Liver (tissue), 9 donors: Measurements from ENCODE around the gene IP6K2. TPM values are rescaled to one million over a fixed set of nuclear protein-coding genes. Genes with fewer than 3 reads are reported as not detected.

Experiments used
- DNase-seq: peaks from one replicate; pipeline ENCODE4 v3.0.0-alpha.2; 2017; ENCODE audit warnings: low spot score
- H3K27ac ChIP-seq, 2 donors: one replicate each; pipeline ENCODE4 v1.7.0; 2013; ENCODE audit warnings: inconsistent platforms in 2 of 2, low read length in 2 of 2, control low read depth in 1 of 2, low read depth in 1 of 2, mild to moderate bottlenecking in 1 of 2
- H3K27me3 ChIP-seq, 4 donors: one replicate each; pipeline versions ENCODE4 v1.6.1 to v1.7.0; 2013; ENCODE audit warnings: low read length in 3 of 4, inconsistent platforms in 1 of 4, mild to moderate bottlenecking in 1 of 4, moderate library complexity in 1 of 4; ENCODE audit not compliant: control insufficient read depth in 4 of 4, insufficient read depth in 4 of 4
- H3K36me3 ChIP-seq, 4 donors: one replicate each; pipeline versions ENCODE4 v1.6.1 to v1.7.0; 2013; ENCODE audit warnings: low read length in 3 of 4, mild to moderate bottlenecking in 3 of 4, low read depth in 1 of 4, moderate library complexity in 1 of 4; ENCODE audit not compliant: control insufficient read depth in 4 of 4, insufficient read depth in 3 of 4
- H3K4me1 ChIP-seq, 4 donors: one replicate each; pipeline versions ENCODE4 v1.6.1 to v1.7.0; 2013; ENCODE audit warnings: low read length in 3 of 4, mild to moderate bottlenecking in 3 of 4, moderate library complexity in 1 of 4; ENCODE audit not compliant: control insufficient read depth in 4 of 4, insufficient read depth in 4 of 4
- H3K4me3 ChIP-seq, 3 donors: one replicate each; pipeline versions ENCODE4 v1.6.1 to v1.7.0; 2013; ENCODE audit warnings: low read length in 3 of 3, control low read depth in 1 of 3, low read depth in 1 of 3, mild to moderate bottlenecking in 1 of 3
- H3K9ac ChIP-seq, 2 donors: one replicate each; pipeline ENCODE4 v1.7.0; 2013; ENCODE audit warnings: low read length in 2 of 2, mild to moderate bottlenecking in 2 of 2, moderate library complexity in 2 of 2, control low read depth in 1 of 2, low read depth in 1 of 2
- H3K9me3 ChIP-seq, 4 donors: one replicate each; pipeline versions ENCODE4 v1.6.1 to v1.7.0; 2013; ENCODE audit warnings: low read length in 3 of 4; ENCODE audit not compliant: control insufficient read depth in 4 of 4
- EGR1 ChIP-seq, 2 donors: IDR thresholded peaks; 2 replicates each; pipeline ENCODE4 v1.6.1; 2016 to 2018; ENCODE audit warnings: antibody characterized with exemption in 2 of 2, low read depth in 2 of 2
- FOXA1 ChIP-seq: IDR thresholded peaks from 2 replicates; pipeline ENCODE4 v1.6.1; 2016; ENCODE audit warnings: antibody characterized with exemption
- GABPA ChIP-seq, 2 donors: IDR thresholded peaks in 1 of 2; conservative IDR thresholded peaks in 1 of 2; 2 replicates each; pipeline ENCODE4 v1.6.1; 2016; ENCODE audit warnings: antibody characterized with exemption in 2 of 2, mild to moderate bottlenecking in 1 of 2, moderate library complexity in 1 of 2
- HNF4A ChIP-seq, 2 donors: conservative IDR thresholded peaks; 2 replicates each; pipeline ENCODE4 v1.6.1; 2016; ENCODE audit warnings: antibody characterized with exemption in 2 of 2, mild to moderate bottlenecking in 2 of 2
- HNF4G ChIP-seq: IDR thresholded peaks from 2 replicates; pipeline ENCODE4 v1.6.1; 2016; ENCODE audit warnings: antibody characterized with exemption
- JUND ChIP-seq, 2 donors: IDR thresholded peaks; 2 replicates each; pipeline ENCODE4 v1.6.1; 2016; ENCODE audit warnings: antibody characterized with exemption in 2 of 2
- NR2F2 ChIP-seq: IDR thresholded peaks from 2 replicates; pipeline ENCODE4 v1.6.1; 2016; ENCODE audit warnings: antibody characterized with exemption
- SP1 ChIP-seq: IDR thresholded peaks from 2 replicates; pipeline ENCODE4 v1.6.1; 2018; ENCODE audit warnings: antibody characterized with exemption, mild to moderate bottlenecking
- YY1 ChIP-seq: IDR thresholded peaks from 2 replicates; pipeline ENCODE4 v1.6.1; 2016; ENCODE audit warnings: antibody characterized with exemption, mild to moderate bottlenecking
- WGBS: extraction: QIAGEN DNeasy Blood & Tissue Kit; methylation state at CpG from one replicate; pipeline ENCODE4 v1.1.7; 2013; 5-methylcytosine and 5-hydroxymethylcytosine counted together
- polyA plus RNA-seq, 2 donors: library from polyadenylated mRNA; stranded (reverse) in 1 of 2; unstranded in 1 of 2; fragments of 200-250 nt in 1 of 2; fragments of >200 nt in 1 of 2; fragmentation: Nextera tagmentation in 1 of 2; extraction: Ambion mirVana in 1 of 2; gene quantifications; one replicate each; pipeline versions ENCODE4 v1.2.1 to v1.2.3, GENCODE V29; 2013 to 2015
- total RNA-seq, 2 donors: library from RNA; depleted of rRNA; stranded (reverse); fragments of >200 nt; gene quantifications; one replicate each; pipeline ENCODE4 v1.2.3, GENCODE V29; 2014
- TF ChIP-seq, protein P1 (sequence below): IDR thresholded peaks from 2 replicates; pipeline ENCODE4 v1.6.1; 2016; ENCODE audit warnings: antibody characterized with exemption
- TF ChIP-seq, protein P2 (sequence below): IDR thresholded peaks from 2 replicates; pipeline ENCODE4 v1.6.1; 2016; ENCODE audit warnings: antibody characterized with exemption, mild to moderate bottlenecking
- TF ChIP-seq, protein P3 (sequence below): fragments of 150-350 bp; IDR thresholded peaks from 2 replicates; pipeline ENCODE4 v1.5.1; 2017; ENCODE audit warnings: improper control_type of control experiment, low read depth, low read length; ENCODE audit not compliant: missing input control
- donor health status: healthy.
- donor health status: healthy.
- donor health status: healthy.
- donor health status: healthy.
- donor health status: healthy.

Gene IP6K2
- total and polyA plus RNA-seq, 4 donors = 21.8 to 37.6 (median 24.3) TPM

DNA sequence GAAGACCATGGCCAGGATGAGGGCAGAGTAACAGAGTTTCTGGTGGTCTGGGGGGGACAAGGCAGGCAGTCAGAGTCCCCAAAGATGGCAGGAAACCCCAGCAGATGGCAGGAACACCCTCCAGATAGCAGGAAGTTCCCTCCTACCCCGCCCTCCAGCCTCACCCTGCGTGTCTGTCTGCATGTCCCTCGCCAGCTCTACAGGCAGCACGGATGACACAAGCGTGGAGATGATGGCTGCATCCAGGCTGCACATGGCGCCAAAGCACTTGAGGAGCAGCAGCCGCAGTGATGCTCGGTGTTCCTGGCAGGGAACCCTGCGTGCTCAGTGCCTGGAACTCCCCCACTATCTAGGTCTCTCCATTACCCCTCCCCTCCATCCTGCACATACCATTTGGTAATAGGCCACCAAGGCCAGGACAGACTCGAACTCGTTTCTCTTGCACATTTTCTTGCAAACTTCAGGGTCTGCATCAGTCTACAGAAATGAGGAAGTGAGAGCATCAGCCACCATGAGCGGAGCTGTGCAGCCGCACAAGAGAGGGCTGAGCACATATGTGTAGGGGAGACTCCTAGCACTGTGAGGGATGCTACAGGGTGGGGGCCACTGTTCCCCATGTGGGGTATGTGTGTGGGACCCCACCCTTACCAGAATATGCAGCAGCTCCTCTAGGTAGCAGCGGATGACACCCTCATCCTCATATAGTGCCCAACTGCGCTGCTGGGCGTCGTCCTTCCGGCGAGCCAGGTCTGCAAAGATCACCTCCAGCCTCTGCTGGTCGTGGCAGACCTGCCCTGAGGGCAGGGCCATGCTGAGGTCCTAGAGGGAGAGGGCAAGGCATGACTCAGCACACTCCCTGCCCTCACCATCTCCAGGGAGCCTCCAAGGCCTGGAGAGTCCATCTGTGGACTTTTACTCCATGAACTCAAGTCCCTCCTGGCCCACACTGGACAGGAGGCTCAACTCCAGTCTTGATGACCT is 37.3 kb downstream of the IP6K2 start:
- H3K9me3 ChIP-seq = no peaks in the 10 kb centered on the region
- peaks cover 2 to 20% (median 16%) of the 10 kb centered on the region in 4 donors for H3K4me1 ChIP-seq
- H3K4me3 ChIP-seq = no peak overlapping the region
- 93% methylated on average over 20 of the region's 20 CpGs for WGBS
- H3K27ac ChIP-seq = no peak overlapping the region
- H3K36me3 ChIP-seq = peaks cover 12 to 56% (median 20%) of the 10 kb centered on the region in 4 donors
- no peak overlapping the region for H3K9ac ChIP-seq
- no peaks in the 10 kb centered on the region for H3K27me3 ChIP-seq
- no peak for TF ChIP-seq FOXA1
- TF ChIP-seq HNF4G = no peak
- no peak for TF ChIP-seq YY1
- TF ChIP-seq, protein P1, sequence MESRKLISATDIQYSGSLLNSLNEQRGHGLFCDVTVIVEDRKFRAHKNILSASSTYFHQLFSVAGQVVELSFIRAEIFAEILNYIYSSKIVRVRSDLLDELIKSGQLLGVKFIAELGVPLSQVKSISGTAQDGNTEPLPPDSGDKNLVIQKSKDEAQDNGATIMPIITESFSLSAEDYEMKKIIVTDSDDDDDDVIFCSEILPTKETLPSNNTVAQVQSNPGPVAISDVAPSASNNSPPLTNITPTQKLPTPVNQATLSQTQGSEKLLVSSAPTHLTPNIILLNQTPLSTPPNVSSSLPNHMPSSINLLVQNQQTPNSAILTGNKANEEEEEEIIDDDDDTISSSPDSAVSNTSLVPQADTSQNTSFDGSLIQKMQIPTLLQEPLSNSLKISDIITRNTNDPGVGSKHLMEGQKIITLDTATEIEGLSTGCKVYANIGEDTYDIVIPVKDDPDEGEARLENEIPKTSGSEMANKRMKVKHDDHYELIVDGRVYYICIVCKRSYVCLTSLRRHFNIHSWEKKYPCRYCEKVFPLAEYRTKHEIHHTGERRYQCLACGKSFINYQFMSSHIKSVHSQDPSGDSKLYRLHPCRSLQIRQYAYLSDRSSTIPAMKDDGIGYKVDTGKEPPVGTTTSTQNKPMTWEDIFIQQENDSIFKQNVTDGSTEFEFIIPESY = no peak
- TF ChIP-seq JUND (IDR thresholded peaks at IDR 0.05) = no peak
- no peak for TF ChIP-seq EGR1 (IDR thresholded peaks at IDR 0.05; ENCODE audit: low read depth in 2 of 2)
- TF ChIP-seq HNF4A (conservative IDR thresholded peaks at IDR 0.05) = no peak
- TF ChIP-seq GABPA (IDR thresholded peaks at IDR 0.05 in 1 of 2, conservative IDR thresholded peaks at IDR 0.05 in 1 of 2) = no peak
- TF ChIP-seq, protein P2, sequence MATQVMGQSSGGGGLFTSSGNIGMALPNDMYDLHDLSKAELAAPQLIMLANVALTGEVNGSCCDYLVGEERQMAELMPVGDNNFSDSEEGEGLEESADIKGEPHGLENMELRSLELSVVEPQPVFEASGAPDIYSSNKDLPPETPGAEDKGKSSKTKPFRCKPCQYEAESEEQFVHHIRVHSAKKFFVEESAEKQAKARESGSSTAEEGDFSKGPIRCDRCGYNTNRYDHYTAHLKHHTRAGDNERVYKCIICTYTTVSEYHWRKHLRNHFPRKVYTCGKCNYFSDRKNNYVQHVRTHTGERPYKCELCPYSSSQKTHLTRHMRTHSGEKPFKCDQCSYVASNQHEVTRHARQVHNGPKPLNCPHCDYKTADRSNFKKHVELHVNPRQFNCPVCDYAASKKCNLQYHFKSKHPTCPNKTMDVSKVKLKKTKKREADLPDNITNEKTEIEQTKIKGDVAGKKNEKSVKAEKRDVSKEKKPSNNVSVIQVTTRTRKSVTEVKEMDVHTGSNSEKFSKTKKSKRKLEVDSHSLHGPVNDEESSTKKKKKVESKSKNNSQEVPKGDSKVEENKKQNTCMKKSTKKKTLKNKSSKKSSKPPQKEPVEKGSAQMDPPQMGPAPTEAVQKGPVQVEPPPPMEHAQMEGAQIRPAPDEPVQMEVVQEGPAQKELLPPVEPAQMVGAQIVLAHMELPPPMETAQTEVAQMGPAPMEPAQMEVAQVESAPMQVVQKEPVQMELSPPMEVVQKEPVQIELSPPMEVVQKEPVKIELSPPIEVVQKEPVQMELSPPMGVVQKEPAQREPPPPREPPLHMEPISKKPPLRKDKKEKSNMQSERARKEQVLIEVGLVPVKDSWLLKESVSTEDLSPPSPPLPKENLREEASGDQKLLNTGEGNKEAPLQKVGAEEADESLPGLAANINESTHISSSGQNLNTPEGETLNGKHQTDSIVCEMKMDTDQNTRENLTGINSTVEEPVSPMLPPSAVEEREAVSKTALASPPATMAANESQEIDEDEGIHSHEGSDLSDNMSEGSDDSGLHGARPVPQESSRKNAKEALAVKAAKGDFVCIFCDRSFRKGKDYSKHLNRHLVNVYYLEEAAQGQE = no peak
- no peak for TF ChIP-seq NR2F2
- TF ChIP-seq, protein P3, sequence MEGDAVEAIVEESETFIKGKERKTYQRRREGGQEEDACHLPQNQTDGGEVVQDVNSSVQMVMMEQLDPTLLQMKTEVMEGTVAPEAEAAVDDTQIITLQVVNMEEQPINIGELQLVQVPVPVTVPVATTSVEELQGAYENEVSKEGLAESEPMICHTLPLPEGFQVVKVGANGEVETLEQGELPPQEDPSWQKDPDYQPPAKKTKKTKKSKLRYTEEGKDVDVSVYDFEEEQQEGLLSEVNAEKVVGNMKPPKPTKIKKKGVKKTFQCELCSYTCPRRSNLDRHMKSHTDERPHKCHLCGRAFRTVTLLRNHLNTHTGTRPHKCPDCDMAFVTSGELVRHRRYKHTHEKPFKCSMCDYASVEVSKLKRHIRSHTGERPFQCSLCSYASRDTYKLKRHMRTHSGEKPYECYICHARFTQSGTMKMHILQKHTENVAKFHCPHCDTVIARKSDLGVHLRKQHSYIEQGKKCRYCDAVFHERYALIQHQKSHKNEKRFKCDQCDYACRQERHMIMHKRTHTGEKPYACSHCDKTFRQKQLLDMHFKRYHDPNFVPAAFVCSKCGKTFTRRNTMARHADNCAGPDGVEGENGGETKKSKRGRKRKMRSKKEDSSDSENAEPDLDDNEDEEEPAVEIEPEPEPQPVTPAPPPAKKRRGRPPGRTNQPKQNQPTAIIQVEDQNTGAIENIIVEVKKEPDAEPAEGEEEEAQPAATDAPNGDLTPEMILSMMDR = no peak
- TF ChIP-seq SP1 = no peak
- DNase-seq = no peak
